ENCODE data around the gene PIM2. TPM values are rescaled to one million over a fixed set of nuclear protein-coding genes. Genes with fewer than 3 reads are reported as not detected.
A peak's percentile ranks its signal among the peaks of the same experiment; 100 is the strongest.

The PIM2 gene
- total and polyA plus RNA-seq, 5 donors from 2014 or later = 391 to 549 (median 475) TPM

DNA sequence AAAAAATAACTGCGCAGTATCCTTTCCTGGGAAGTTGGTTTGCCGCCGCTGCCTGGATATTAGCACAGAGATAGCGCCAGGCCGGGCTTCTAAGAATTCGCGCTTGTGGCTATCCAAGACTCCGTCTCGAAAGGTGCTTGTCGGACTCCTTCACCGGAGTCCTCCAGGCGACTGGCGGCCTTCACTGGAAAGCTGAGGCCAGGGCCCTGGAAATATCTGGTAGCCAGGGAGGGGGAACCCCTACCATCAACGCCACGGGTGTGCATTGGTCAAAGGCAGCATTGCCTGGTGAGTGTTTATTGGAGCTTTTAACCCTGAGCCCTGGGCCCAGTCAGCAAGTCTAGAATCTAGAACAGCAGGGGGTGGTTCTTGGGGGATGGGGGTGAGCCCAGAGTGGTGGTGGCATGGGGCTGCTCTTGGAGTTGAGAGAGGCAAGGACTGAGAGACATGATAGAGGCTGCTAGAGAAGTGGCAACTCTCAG, 577 bp upstream of the PIM2 start:
- DNase-seq (peak in 1 of 3 donors; percentile 68), ATAC-seq (ENCODE audit: low read depth in 2 of 2) (peak; percentile 25 to 32)
- H3K27ac Mint-ChIP-seq = peak overlapping the region; percentile 94 to 99 (median 96)
- peaks cover 4% of the 10 kb centered on the region for H3K27me3 Mint-ChIP-seq
- no peaks in the 10 kb centered on the region for H3K9me3 Mint-ChIP-seq
- H3K4me3 Mint-ChIP-seq = peak overlapping the region; percentile 94 to 97 (median 96)
- H3K4me3 ChIP-seq (ENCODE audit: low read depth, low read length) = peak overlapping the region; percentile 92
- H3K27ac ChIP-seq (ENCODE audit: insufficient read depth, low read length, poor library complexity, severe bottlenecking) = peak overlapping the region; percentile 96
- H3K9me3 ChIP-seq (ENCODE audit: control insufficient read depth in 2 of 2, low read length in 2 of 2) = no peaks in the 10 kb centered on the region
- H3K4me1 Mint-ChIP-seq = peaks cover 10 to 82% (median 16%) of the 10 kb centered on the region in 4 donors
- peaks cover 30% of the 10 kb centered on the region for H3K36me3 Mint-ChIP-seq
- no peaks in the 10 kb centered on the region for H3K27me3 ChIP-seq (ENCODE audit: control insufficient read depth, insufficient read depth, low read length)
- H3K36me3 ChIP-seq (ENCODE audit: control insufficient read depth, insufficient read depth, low read length) = peaks cover 34% of the 10 kb centered on the region
- H3K4me1 ChIP-seq (ENCODE audit: control insufficient read depth, insufficient read depth, low read length, poor library complexity, severe bottlenecking) = peaks cover 67% of the 10 kb centered on the region

GRCh38 chrX:48918301-48918642, 552 bp downstream of the PIM2 start:
- ATAC-seq (ENCODE audit: low read depth in 2 of 2) = no peak
- Mint-ChIP-seq H3K36me3 (peaks cover 34% of the 10 kb centered on the region), H3K4me1 (peaks cover 10 to 82% (median 12%) of the 10 kb centered on the region in 4 donors), H3K27ac (peak overlapping the region; percentile 94 to 99 (median 95)), H3K9me3 (no peaks in the 10 kb centered on the region), H3K4me3 (peak overlapping the region; percentile 94 to 97 (median 96)), H3K27me3 (peaks cover 4% of the 10 kb centered on the region)
- DNase-seq = peak in 1 of 3 donors; percentile 21
- H3K27ac ChIP-seq (ENCODE audit: insufficient read depth, low read length, poor library complexity, severe bottlenecking) = peak overlapping the region; percentile 80
- no peaks in the 10 kb centered on the region for H3K27me3 ChIP-seq (ENCODE audit: control insufficient read depth, insufficient read depth, low read length)
- H3K4me3 ChIP-seq (ENCODE audit: low read depth, low read length) = peak overlapping the region; percentile 96
- H3K9me3 ChIP-seq (ENCODE audit: control insufficient read depth in 2 of 2, low read length in 2 of 2) = no peaks in the 10 kb centered on the region
- peaks cover 42% of the 10 kb centered on the region for H3K36me3 ChIP-seq (ENCODE audit: control insufficient read depth, insufficient read depth, low read length)
- H3K4me1 ChIP-seq (ENCODE audit: control insufficient read depth, insufficient read depth, low read length, poor library complexity, severe bottlenecking) = peaks cover 65% of the 10 kb centered on the region

DNA sequence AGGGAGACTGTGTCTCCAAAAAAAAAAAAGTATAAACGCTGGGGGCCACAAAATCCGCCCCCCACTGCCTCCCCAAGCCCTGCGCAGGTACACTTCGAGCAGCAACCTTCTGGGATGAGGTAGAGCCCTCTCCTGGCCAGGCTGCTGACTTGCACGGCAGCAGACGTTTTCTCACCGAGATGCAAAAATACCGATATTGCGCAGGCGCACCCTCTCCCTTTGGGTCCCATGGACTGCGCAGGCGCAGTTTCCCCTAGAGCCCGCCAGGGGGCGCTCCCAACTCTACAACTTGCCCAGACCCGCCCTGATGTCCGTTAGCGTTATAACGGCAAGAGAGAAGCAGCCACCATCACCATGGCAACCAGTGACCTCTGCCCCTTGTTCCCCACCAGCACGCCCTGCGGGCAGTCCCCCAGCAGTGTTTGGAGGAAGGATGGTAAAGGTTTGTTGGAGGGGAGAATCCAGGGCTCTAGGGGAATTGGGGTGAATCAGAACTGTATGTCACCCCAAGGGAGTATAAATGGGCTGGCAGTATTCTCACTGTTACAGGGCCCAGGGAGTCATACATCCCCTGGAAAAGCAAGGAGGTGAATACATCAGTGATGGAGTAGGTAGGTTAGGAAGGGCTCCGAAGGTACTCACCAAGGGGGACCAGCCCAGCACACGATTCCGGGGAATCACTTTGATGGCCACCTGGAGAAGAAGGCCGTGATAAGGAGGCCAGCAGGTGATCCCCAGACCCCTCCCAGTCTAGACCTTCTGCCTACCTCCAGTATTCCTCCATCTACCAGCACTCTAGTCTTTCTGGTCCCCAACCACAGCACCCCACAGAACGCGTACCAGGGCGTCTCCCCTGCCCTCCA, 1.5 kb downstream of the PIM2 start:
- ATAC-seq (ENCODE audit: low read depth in 2 of 2) = peak; percentile 24 to 36
- H3K4me1 ChIP-seq (ENCODE audit: control insufficient read depth, insufficient read depth, low read length, poor library complexity, severe bottlenecking) = peaks cover 64% of the 10 kb centered on the region

DNA sequence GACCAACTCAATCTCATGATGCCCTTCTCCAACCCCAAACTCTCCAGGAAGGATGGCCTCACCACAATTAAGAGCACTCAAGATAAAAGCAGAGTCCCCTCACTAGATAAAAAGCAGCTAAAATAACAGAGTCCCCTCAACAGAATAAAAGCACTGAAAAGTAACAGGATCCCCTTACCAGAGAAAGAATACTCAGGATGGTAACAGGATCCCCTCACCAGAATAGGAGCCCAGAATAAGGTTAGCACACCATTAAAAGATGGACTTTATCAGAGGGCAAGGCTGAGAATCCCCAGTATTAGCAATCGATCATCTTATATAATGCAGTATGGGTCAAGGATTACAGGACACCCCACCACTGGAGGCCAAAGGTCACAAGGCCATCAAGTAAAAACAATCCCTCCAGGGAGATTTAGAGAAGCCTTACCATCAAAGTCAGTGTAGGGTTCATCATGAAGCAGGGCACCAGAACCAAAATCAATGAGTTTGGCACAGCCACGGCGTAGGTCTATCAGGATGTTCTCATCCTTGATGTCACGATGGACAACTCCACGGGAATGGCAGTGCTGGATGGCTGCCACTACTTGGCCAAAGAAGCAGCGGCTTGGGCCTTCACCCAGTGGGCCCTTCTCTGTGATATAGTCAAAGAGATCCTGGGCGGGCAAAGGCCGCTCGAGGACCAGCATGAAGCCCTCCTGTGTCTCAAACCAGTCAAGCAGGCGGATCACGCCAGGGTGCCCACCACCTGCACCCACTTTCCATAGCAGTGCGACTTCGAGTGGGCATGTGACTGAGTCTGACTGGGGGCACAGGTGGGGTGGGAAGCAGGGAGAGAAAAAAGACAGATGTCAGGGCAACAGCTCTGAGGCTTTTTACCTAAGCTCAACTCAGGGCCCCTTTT, 4.0 kb downstream of the PIM2 start:
- H3K9me3 ChIP-seq (ENCODE audit: control insufficient read depth in 2 of 2, low read length in 2 of 2) = no peaks in the 10 kb centered on the region
- peak overlapping the region; percentile 96 for H3K4me3 ChIP-seq (ENCODE audit: low read depth, low read length)
- peak in 1 of 3 donors; percentile 12 for DNase-seq
- H3K9me3 Mint-ChIP-seq = no peaks in the 10 kb centered on the region
- H3K4me1 Mint-ChIP-seq = peaks cover 0 to 77% (median 20%) of the 10 kb centered on the region in 4 donors
- no peak for ATAC-seq (ENCODE audit: low read depth in 2 of 2)
- peak overlapping the region; percentile 94 to 97 (median 96) for H3K4me3 Mint-ChIP-seq
- H3K27me3 Mint-ChIP-seq = peaks cover 15% of the 10 kb centered on the region
- peaks cover 49% of the 10 kb centered on the region for H3K36me3 ChIP-seq (ENCODE audit: control insufficient read depth, insufficient read depth, low read length)
- peaks cover 45% of the 10 kb centered on the region for H3K4me1 ChIP-seq (ENCODE audit: control insufficient read depth, insufficient read depth, low read length, poor library complexity, severe bottlenecking)
- H3K27ac ChIP-seq (ENCODE audit: insufficient read depth, low read length, poor library complexity, severe bottlenecking) = peak overlapping the region; percentile 89
- H3K36me3 Mint-ChIP-seq = peaks cover 40% of the 10 kb centered on the region
- no peaks in the 10 kb centered on the region for H3K27me3 ChIP-seq (ENCODE audit: control insufficient read depth, insufficient read depth, low read length)
- peak overlapping the region; percentile 48 to 95 (median 81) for H3K27ac Mint-ChIP-seq

More for the DNA sequence above, 1.5 kb downstream of the PIM2 start:
- Mint-ChIP-seq H3K9me3 (no peaks in the 10 kb centered on the region), H3K4me1 (peaks cover 10 to 83% (median 13%) of the 10 kb centered on the region in 4 donors), H3K27ac (peak overlapping the region; percentile 91 to 95 (median 94)), H3K4me3 (peak overlapping the region; percentile 94 to 97 (median 96)), H3K36me3 (peaks cover 39% of the 10 kb centered on the region), H3K27me3 (peaks cover 4% of the 10 kb centered on the region)
- H3K9me3 ChIP-seq (ENCODE audit: control insufficient read depth in 2 of 2, low read length in 2 of 2) = no peaks in the 10 kb centered on the region
- H3K27ac ChIP-seq (ENCODE audit: insufficient read depth, low read length, poor library complexity, severe bottlenecking) = peak overlapping the region; percentile 89
- DNase-seq = peak; percentile 80 to 92 (median 92)
- H3K4me3 ChIP-seq (ENCODE audit: low read depth, low read length) = peak overlapping the region; percentile 96
- no peaks in the 10 kb centered on the region for H3K27me3 ChIP-seq (ENCODE audit: control insufficient read depth, insufficient read depth, low read length)
- H3K36me3 ChIP-seq (ENCODE audit: control insufficient read depth, insufficient read depth, low read length) = peaks cover 49% of the 10 kb centered on the region

GRCh38 chrX:48913605-48914366, 5.0 kb downstream of the PIM2 start:
- Histone ChIP-seq H3K27me3 (ENCODE audit: control insufficient read depth, insufficient read depth, low read length) (no peaks in the 10 kb centered on the region), H3K4me3 (ENCODE audit: low read depth, low read length) (peak overlapping the region; percentile 96), H3K4me1 (ENCODE audit: control insufficient read depth, insufficient read depth, low read length, poor library complexity, severe bottlenecking) (peaks cover 36% of the 10 kb centered on the region), H3K9me3 (ENCODE audit: control insufficient read depth in 2 of 2, low read length in 2 of 2) (no peaks in the 10 kb centered on the region), H3K27ac (ENCODE audit: insufficient read depth, low read length, poor library complexity, severe bottlenecking) (peak overlapping the region; percentile 89), H3K36me3 (ENCODE audit: control insufficient read depth, insufficient read depth, low read length) (peaks cover 49% of the 10 kb centered on the region)
- Mint-ChIP-seq H3K4me1 (peaks cover 0 to 68% (median 20%) of the 10 kb centered on the region in 4 donors), H3K27ac (peak overlapping the region; percentile 51 to 95 (median 60)), H3K36me3 (peaks cover 41% of the 10 kb centered on the region), H3K4me3 (peak overlapping the region; percentile 94 to 97 (median 96)), H3K9me3 (no peaks in the 10 kb centered on the region), H3K27me3 (peaks cover 15% of the 10 kb centered on the region)
- ATAC-seq (ENCODE audit: low read depth in 2 of 2) (no peak), DNase-seq (peak in 1 of 3 donors; percentile 21)

GRCh38 chrX:48911412-48912182, 7.2 kb downstream of the PIM2 start, which contains the start of gene SLC35A2:
TSS of gene SLC35A2 (minus strand) at chrX:48911646. CDS start at chrX:48911636, 10 bp downstream.
- Histone ChIP-seq H3K4me3 (ENCODE audit: low read depth, low read length) (peak within 1 kb of the TSS; percentile 96), H3K27me3 (ENCODE audit: control insufficient read depth, insufficient read depth, low read length) (no peaks in the 10 kb centered on the region), H3K4me1 (ENCODE audit: control insufficient read depth, insufficient read depth, low read length, poor library complexity, severe bottlenecking) (peaks cover 36% of the 10 kb centered on the region), H3K36me3 (ENCODE audit: control insufficient read depth, insufficient read depth, low read length) (peaks cover 39% of the 10 kb centered on the region), H3K27ac (ENCODE audit: insufficient read depth, low read length, poor library complexity, severe bottlenecking) (peak within 1 kb of the TSS; percentile 89), H3K9me3 (ENCODE audit: control insufficient read depth in 2 of 2, low read length in 2 of 2) (no peaks in the 10 kb centered on the region)
- Mint-ChIP-seq H3K4me3 (peak within 1 kb of the TSS; percentile 88 to 97 (median 94)), H3K27me3 (peaks cover 11% of the 10 kb centered on the region), H3K9me3 (peaks cover 0 to 2% (median 0%) of the 10 kb centered on the region in 7 donors), H3K27ac (peak within 1 kb of the TSS; percentile 89 to 97 (median 92)), H3K4me1 (peaks cover 0 to 57% (median 17%) of the 10 kb centered on the region in 4 donors), H3K36me3 (peaks cover 34% of the 10 kb centered on the region)
- peak; percentile 85 to 91 (median 90) for DNase-seq
- peak; percentile 63 to 67 for ATAC-seq (ENCODE audit: low read depth in 2 of 2)
